GM23248 (cell line): ENCODE measurements around the gene IL10RA. TPM values are rescaled to one million over a fixed set of nuclear protein-coding genes. Genes with fewer than 3 reads are reported as not detected.
"Not testable (repeated sequence)": the region's sequence is repeated elsewhere in the genome, so short reads cannot be mapped to it uniquely, and the experiment has no call there.

ENCODE experiments used
- DNase-seq: peaks from one replicate; pipeline ENCODE4 v3.0.0-alpha.2; 2015
- H2AFZ ChIP-seq: fragments of 200-600 bp; sonication (generic); 2 replicates; pipeline ENCODE4 v1.6.1; 2016; ENCODE audit warnings: antibody characterized with exemption
- H3F3A ChIP-seq: fragments of 200-600 bp; sonication (generic); 2 replicates; pipeline ENCODE4 v1.6.1; 2016; ENCODE audit warnings: mild to moderate bottlenecking, antibody characterized with exemption, mixed run types; ENCODE audit not compliant: insufficient read depth
- H3K27ac ChIP-seq: fragments of 200-600 bp; sonication (generic); 2 replicates; pipeline ENCODE4 v1.5.1; 2016; ENCODE audit warnings: mild to moderate bottlenecking
- H3K27me3 ChIP-seq: fragments of 200-600 bp; sonication (generic); replicated peaks from 2 replicates; pipeline ENCODE4 v1.6.1; 2016; ENCODE audit warnings: mild to moderate bottlenecking; ENCODE audit not compliant: insufficient read depth
- H3K36me3 ChIP-seq: fragments of 200-600 bp; sonication (generic); 2 replicates; pipeline ENCODE4 v1.6.1; 2016; ENCODE audit warnings: low read depth, mild to moderate bottlenecking
- H3K4me1 ChIP-seq: fragments of 200-600 bp; sonication (generic); 2 replicates; pipeline ENCODE4 v1.6.1; 2016; ENCODE audit warnings: mild to moderate bottlenecking; ENCODE audit not compliant: insufficient read depth
- H3K4me2 ChIP-seq: fragments of 200-600 bp; sonication (generic); one replicate; pipeline ENCODE4 v1.6.1; 2016; ENCODE audit warnings: mild to moderate bottlenecking; ENCODE audit not compliant: unreplicated experiment
- H3K4me3 ChIP-seq: fragments of 200-600 bp; sonication (generic); 2 replicates; pipeline ENCODE4 v1.5.1; 2016; ENCODE audit warnings: mild to moderate bottlenecking
- H3K79me2 ChIP-seq: fragments of 200-600 bp; sonication (generic); 2 replicates; pipeline ENCODE4 v1.6.1; 2016; ENCODE audit warnings: mild to moderate bottlenecking; ENCODE audit not compliant: insufficient read depth
- H3K9ac ChIP-seq: fragments of 200-600 bp; sonication (generic); 2 replicates; pipeline ENCODE4 v1.6.1; 2016; ENCODE audit warnings: mild to moderate bottlenecking
- H3K9me2 ChIP-seq: fragments of 200-600 bp; sonication (generic); 2 replicates; pipeline ENCODE4 v1.6.1; 2016; ENCODE audit warnings: mixed run types, mild to moderate bottlenecking, moderate library complexity; ENCODE audit not compliant: insufficient read depth
- H3K9me3 ChIP-seq: fragments of 200-600 bp; sonication (generic); one replicate; pipeline ENCODE4 v1.6.1; 2017; ENCODE audit warnings: low read depth
- H4K20me1 ChIP-seq: fragments of 200-600 bp; sonication (generic); 2 replicates; pipeline ENCODE4 v1.6.0; 2016; ENCODE audit not compliant: insufficient read depth
- EZH2 ChIP-seq: fragments of 200-600 bp; sonication (generic); IDR thresholded peaks from 2 replicates; pipeline ENCODE4 v1.6.1; 2018; ENCODE audit warnings: antibody characterized with exemption, mild to moderate bottlenecking; ENCODE audit not compliant: insufficient read depth, poor library complexity, severe bottlenecking
- EZH2phosphoT487 ChIP-seq: fragments of 200-600 bp; sonication (generic); IDR thresholded peaks from 2 replicates; pipeline ENCODE4 v1.6.1; 2018; ENCODE audit warnings: antibody characterized with exemption, moderate library complexity, mild to moderate bottlenecking, low read depth; ENCODE audit not compliant: insufficient read depth
- whole genome bisulfite sequencing, 2 experiments: methylation state at CpG; one replicate each; pipeline ENCODE4 v1.1.6; 2015 to 2017; ENCODE audit warnings: low lambda C conversion rate in 2 of 2, low coverage in 1 of 2; ENCODE audit errors: missing lambda C conversion rate in 2 of 2; 5-methylcytosine and 5-hydroxymethylcytosine counted together
- in situ Hi-C: fragments of 300-500 bp; cut with MboI; formaldehyde crosslinking; loops from 2 replicates; pipeline ENCODE4 v1.15.0; 2020
- polyA plus RNA-seq: library from polyadenylated mRNA; unstranded; fragments of >200 nt; fragmentation: Nextera tagmentation; extraction: Ambion mirVana; gene quantifications from 2 replicates; pipeline ENCODE4 v1.2.1, GENCODE V29; 2016
- total RNA-seq: library from RNA; depleted of rRNA; stranded (reverse); fragments of >200 nt; shearing (Covaris generic); gene quantifications from 2 replicates; pipeline ENCODE4 v1.2.3, GENCODE V29; 2014

Gene IL10RA
- total and polyA plus RNA-seq, 2 experiments from 2014 or later = not detected

GRCh38 chr11:118007040-118007439, 20.8 kb downstream of the IL10RA start:
- H3K27ac ChIP-seq = no peak overlapping the region
- no peaks in the 10 kb centered on the region for H3K27me3 ChIP-seq
- no peaks in the 10 kb centered on the region for H3K4me1 ChIP-seq
- 42 to 48% methylated on average over 3 to 5 of the region's 5 CpGs for WGBS, 2 experiments
- no peak overlapping the region for H2AFZ ChIP-seq
- H3K79me2 ChIP-seq = no peaks in the 10 kb centered on the region
- in situ Hi-C loops = no loop called here
- no peaks in the 10 kb centered on the region for H3K36me3 ChIP-seq
- H3K9me3 ChIP-seq = no peaks in the 10 kb centered on the region
- H3K4me2 ChIP-seq = no peak overlapping the region
- no peaks in the 10 kb centered on the region for H3K9me2 ChIP-seq
- no peak for TF ChIP-seq EZH2
- TF ChIP-seq EZH2phosphoT487 = no peak
- no peak overlapping the region for H3K4me3 ChIP-seq
- H3F3A ChIP-seq = no peaks in the 10 kb centered on the region
- DNase-seq = no peak
- H4K20me1 ChIP-seq = no peaks in the 10 kb centered on the region
- no peak overlapping the region for H3K9ac ChIP-seq

GRCh38 chr11:118007563-118008270, 21.5 kb downstream of the IL10RA start:
- WGBS, 2 experiments = 48% methylated on average over 11 of the region's 11 CpGs

GRCh38 chr11:118008271-118008911, 22.2 kb downstream of the IL10RA start:
- no peak overlapping the region for H3K9ac ChIP-seq
- no peaks in the 10 kb centered on the region for H4K20me1 ChIP-seq
- no peaks in the 10 kb centered on the region; the same call in 1 of the 2 replicates for H3K27me3 ChIP-seq
- H3K27ac ChIP-seq = no peak overlapping the region
- DNase-seq = no peak
- no peaks in the 10 kb centered on the region for H3K4me1 ChIP-seq
- no peak overlapping the region for H3K4me3 ChIP-seq
- H3K79me2 ChIP-seq = no peaks in the 10 kb centered on the region
- H2AFZ ChIP-seq = no peak overlapping the region
- in situ Hi-C loops = no loop called here
- no peaks in the 10 kb centered on the region for H3K9me2 ChIP-seq
- 20 to 28% methylated on average over 4 of the region's 4 CpGs for WGBS, 2 experiments
- no peaks in the 10 kb centered on the region for H3K36me3 ChIP-seq
- no peaks in the 10 kb centered on the region for H3F3A ChIP-seq
- no peaks in the 10 kb centered on the region for H3K9me3 ChIP-seq
- TF ChIP-seq EZH2 = no peak
- no peak for TF ChIP-seq EZH2phosphoT487
- H3K4me2 ChIP-seq = no peak overlapping the region

More at GRCh38 chr11:118007563-118008270, 21.5 kb downstream of the IL10RA start:
- H3F3A ChIP-seq, H3K9ac ChIP-seq, in situ Hi-C loops, DNase-seq, H4K20me1 ChIP-seq, H3K79me2 ChIP-seq, H3K4me2 ChIP-seq, H3K27ac ChIP-seq, H3K9me3 ChIP-seq, H3K4me3 ChIP-seq, H3K27me3 ChIP-seq, H3K36me3 ChIP-seq, H3K9me2 ChIP-seq, H2AFZ ChIP-seq, H3K4me1 ChIP-seq: not testable (repeated sequence)

GRCh38 chr11:118009864-118010737, 23.9 kb downstream of the IL10RA start:
- Histone ChIP-seq H3K9me3 (no peaks in the 10 kb centered on the region), H3K4me3 (no peak overlapping the region), H2AFZ (no peak overlapping the region), H3K27me3 (peaks cover 4% of the 10 kb centered on the region; the same call in 1 of the 2 replicates), H3K4me1 (no peaks in the 10 kb centered on the region), H4K20me1 (no peaks in the 10 kb centered on the region), H3K36me3 (no peaks in the 10 kb centered on the region), H3K27ac (no peak overlapping the region), H3K4me2 (no peak overlapping the region), H3K9me2 (no peaks in the 10 kb centered on the region), H3K79me2 (no peaks in the 10 kb centered on the region), H3F3A (no peaks in the 10 kb centered on the region), H3K9ac (no peak overlapping the region)
- 23 to 28% methylated on average over 9 of the region's 9 CpGs for WGBS, 2 experiments
- no peak for TF ChIP-seq EZH2
- no peak for TF ChIP-seq EZH2phosphoT487
- DNase-seq = no peak
- in situ Hi-C loops = no loop called here
